Esophagus muscularis mucosa (tissue), 4 donors: ENCODE results near the gene GK2. TPM values are rescaled to one million over a fixed set of nuclear protein-coding genes. Genes with fewer than 3 reads are reported as not detected.

Source experiments
- DNase-seq: peaks from one replicate; pipeline ENCODE4 v3.0.0-alpha.2; 2017; ENCODE audit errors: extremely low spot score
- H3K27ac ChIP-seq, 4 donors: fragments of 200-600 bp; sonication (generic); replicated peaks in 1 of 4; 1 replicate in 3 of 4; 2 replicates in 1 of 4; pipeline ENCODE4 v1.5.1; 2016 to 2019; ENCODE audit warnings: mild to moderate bottlenecking in 1 of 4
- H3K27me3 ChIP-seq, 4 donors: fragments of 200-600 bp; sonication (generic); one replicate each; pipeline versions ENCODE4 v1.5.1 to v1.6.0; 2016 to 2019
- H3K36me3 ChIP-seq, 4 donors: fragments of 200-600 bp; sonication (generic); one replicate each; pipeline ENCODE4 v1.5.1; 2016 to 2019
- H3K4me1 ChIP-seq, 4 donors: fragments of 200-600 bp; sonication (generic); one replicate each; pipeline ENCODE4 v1.5.1; 2016 to 2019
- H3K4me3 ChIP-seq, 4 donors: fragments of 200-600 bp; sonication (generic); 1 replicate in 2 of 4; 2 replicates in 2 of 4; pipeline ENCODE4 v1.5.1; 2016 to 2019; ENCODE audit warnings: mild to moderate bottlenecking in 4 of 4, moderate library complexity in 1 of 4
- H3K9me3 ChIP-seq, 4 donors: fragments of 200-600 bp; sonication (generic); 1 replicate in 3 of 4; 2 replicates in 1 of 4; pipeline ENCODE4 v1.5.1; 2016 to 2019
- CTCF ChIP-seq, 3 experiments: fragments of 200-600 bp in 2 of 3; fragments of 450-650 bp in 1 of 3; sonication (generic) in 2 of 3; IDR thresholded peaks; one replicate each; pipeline ENCODE4 v1.5.1; 2017 to 2019; ENCODE audit warnings: antibody characterized with exemption in 3 of 3, mild to moderate bottlenecking in 2 of 3, moderate library complexity in 1 of 3
- EP300 ChIP-seq: sonication (generic); formaldehyde crosslinking; IDR thresholded peaks from one replicate; pipeline ENCODE4 v1.6.1; 2017; ENCODE audit warnings: antibody characterized with exemption
- POLR2A ChIP-seq: fragments of 450-650 bp; IDR thresholded peaks from one replicate; pipeline ENCODE4 v1.6.1; 2017; ENCODE audit warnings: antibody characterized with exemption, moderate library complexity, mild to moderate bottlenecking, low read depth
- POLR2AphosphoS5 ChIP-seq, 2 donors: sonication (generic); formaldehyde crosslinking; IDR thresholded peaks; one replicate each; pipeline ENCODE4 v1.6.1; 2017; ENCODE audit warnings: antibody characterized with exemption in 2 of 2
- WGBS: methylation state at CpG from one replicate; pipeline ENCODE4 v1.1.5; 2018; 5-methylcytosine and 5-hydroxymethylcytosine counted together
- intact Hi-C: fragments of 100-400 bp; cut with DNase I; formaldehyde crosslinking; loops from one replicate; pipeline ENCODE4 v1.15.1; 2023
- total RNA-seq, 4 donors: library from RNA; depleted of rRNA; stranded (reverse); fragments of >200 nt; gene quantifications; one replicate each; pipeline versions ENCODE4 v1.1.0 to v1.2.1, GENCODE V29; 2016

The GK2 gene
- total RNA-seq, 4 donors from 2014 or later, result not detected

- 66% methylated on average over 5 of the region's 5 CpGs for WGBS
Observed at GRCh38 chr4:79397951-79398350, 10.1 kb downstream of the GK2 start.

GRCh38 chr4:79396794-79397193 is 11.2 kb downstream of the GK2 start:
- Histone ChIP-seq H3K4me3 (no peak overlapping the region), H3K27ac (no peak overlapping the region), H3K4me1 (no peaks in the 10 kb centered on the region), H3K36me3 (no peaks in the 10 kb centered on the region), H3K27me3 (no peaks in the 10 kb centered on the region), H3K9me3 (no peaks in the 10 kb centered on the region)
- intact Hi-C loops, result no loop called here
- no peak for DNase-seq
- no peak for TF ChIP-seq POLR2A
- TF ChIP-seq EP300, result no peak
- TF ChIP-seq POLR2AphosphoS5 (IDR thresholded peaks at IDR 0.05), result no peak
- TF ChIP-seq CTCF (IDR thresholded peaks at IDR 0.05), result no peak

More at GRCh38 chr4:79397951-79398350, 10.1 kb downstream of the GK2 start:
- intact Hi-C loops, result no loop called here
- peaks cover 0 to 4% (median 0%) of the 10 kb centered on the region in 4 donors for H3K4me1 ChIP-seq
- no peak for DNase-seq
- no peaks in the 10 kb centered on the region for H3K9me3 ChIP-seq
- no peak overlapping the region for H3K4me3 ChIP-seq
- H3K27me3 ChIP-seq, result no peaks in the 10 kb centered on the region
- TF ChIP-seq EP300 (no peak), POLR2AphosphoS5 (IDR thresholded peaks at IDR 0.05) (no peak), POLR2A (no peak), CTCF (IDR thresholded peaks at IDR 0.05) (no peak)
- no peak overlapping the region for H3K27ac ChIP-seq
- H3K36me3 ChIP-seq, result no peaks in the 10 kb centered on the region

- H3K36me3 ChIP-seq, result no peaks in the 10 kb centered on the region
- intact Hi-C loops, result no loop called here
- WGBS, result 52% methylated on average over 2 of the region's 2 CpGs
- no peaks in the 10 kb centered on the region for H3K27me3 ChIP-seq
- H3K27ac ChIP-seq, result no peak overlapping the region
- no peak overlapping the region for H3K4me3 ChIP-seq
- H3K4me1 ChIP-seq, result no peaks in the 10 kb centered on the region
- DNase-seq, result no peak
- no peak for TF ChIP-seq POLR2AphosphoS5 (IDR thresholded peaks at IDR 0.05)
- TF ChIP-seq EP300, result no peak
- no peak for TF ChIP-seq POLR2A
- TF ChIP-seq CTCF (IDR thresholded peaks at IDR 0.05), result no peak
- no peaks in the 10 kb centered on the region for H3K9me3 ChIP-seq
Observed at GRCh38 chr4:79395841-79396240, 12.2 kb downstream of the GK2 start.

- no peak for DNase-seq
- 95% methylated on average over 3 of the region's 3 CpGs for WGBS
- TF ChIP-seq EP300 (no peak), POLR2A (no peak)
- Histone ChIP-seq H3K36me3 (no peaks in the 10 kb centered on the region), H3K27ac (no peak overlapping the region), H3K27me3 (no peaks in the 10 kb centered on the region), H3K9me3 (no peaks in the 10 kb centered on the region), H3K4me1 (peaks cover 0 to 11% (median 5%) of the 10 kb centered on the region in 4 donors), H3K4me3 (no peak overlapping the region)
- intact Hi-C loops, result no loop called here
Observed at GRCh38 chr4:79390890-79391289, 17.1 kb downstream of the GK2 start.

- WGBS, result 37% methylated on average over 4 of the region's 4 CpGs
Observed at GRCh38 chr4:79385641-79386040, 22.4 kb downstream of the GK2 start.

GRCh38 chr4:79381161-79381560 is 26.9 kb downstream of the GK2 start:
- no peak for DNase-seq
- no peaks in the 10 kb centered on the region for H3K36me3 ChIP-seq
- intact Hi-C loops, result no loop called here
- no peaks in the 10 kb centered on the region for H3K9me3 ChIP-seq
- no peak overlapping the region for H3K27ac ChIP-seq
- no peaks in the 10 kb centered on the region for H3K27me3 ChIP-seq
- TF ChIP-seq EP300 (no peak), POLR2A (no peak), CTCF (IDR thresholded peaks at IDR 0.05) (no peak), POLR2AphosphoS5 (IDR thresholded peaks at IDR 0.05) (no peak)
- H3K4me3 ChIP-seq, result no peak overlapping the region
- WGBS, result 71% methylated on average over 1 of the region's 1 CpG
- H3K4me1 ChIP-seq, result peaks cover 0 to 12% (median 7%) of the 10 kb centered on the region in 4 donors

More at GRCh38 chr4:79385641-79386040, 22.4 kb downstream of the GK2 start:
- no peaks in the 10 kb centered on the region for H3K9me3 ChIP-seq
- no peaks in the 10 kb centered on the region for H3K27me3 ChIP-seq
- intact Hi-C loops, result no loop called here
- TF ChIP-seq EP300, result no peak
- DNase-seq, result no peak
- peaks cover 0 to 20% (median 10%) of the 10 kb centered on the region in 4 donors for H3K4me1 ChIP-seq
- peak overlapping the region in 3 of 4 donors; percentile 29 to 41 (median 39) for H3K27ac ChIP-seq
- H3K36me3 ChIP-seq, result no peaks in the 10 kb centered on the region
- H3K4me3 ChIP-seq, result no peak overlapping the region
